ENCODE data around the gene CHN1.

- TF ChIP-seq CTCF (IDR thresholded peaks at IDR 0.05), result no peak
- no peak for TF ChIP-seq POLR2A (IDR thresholded peaks at IDR 0.05)
These were observed 159.0 kb downstream of the CHN1 start for GRCh38 chr2:174846218-174846617.
